NCI-H774 (cell line): ENCODE data around the gene FBXW10.
"Not testable (repeated sequence)": the region's sequence is repeated elsewhere in the genome, so short reads cannot be mapped to it uniquely, and the experiment has no call there.

Source experiments
- DNase-seq: peaks from one replicate; lab custom pipeline; 2025; lab: John Stamatoyannopoulos, UW

FBXW10 gene

GRCh38 chr17:18750242-18750641 is 6.4 kb downstream of the FBXW10 start:
- DNase-seq = not testable (repeated sequence)

DNA sequence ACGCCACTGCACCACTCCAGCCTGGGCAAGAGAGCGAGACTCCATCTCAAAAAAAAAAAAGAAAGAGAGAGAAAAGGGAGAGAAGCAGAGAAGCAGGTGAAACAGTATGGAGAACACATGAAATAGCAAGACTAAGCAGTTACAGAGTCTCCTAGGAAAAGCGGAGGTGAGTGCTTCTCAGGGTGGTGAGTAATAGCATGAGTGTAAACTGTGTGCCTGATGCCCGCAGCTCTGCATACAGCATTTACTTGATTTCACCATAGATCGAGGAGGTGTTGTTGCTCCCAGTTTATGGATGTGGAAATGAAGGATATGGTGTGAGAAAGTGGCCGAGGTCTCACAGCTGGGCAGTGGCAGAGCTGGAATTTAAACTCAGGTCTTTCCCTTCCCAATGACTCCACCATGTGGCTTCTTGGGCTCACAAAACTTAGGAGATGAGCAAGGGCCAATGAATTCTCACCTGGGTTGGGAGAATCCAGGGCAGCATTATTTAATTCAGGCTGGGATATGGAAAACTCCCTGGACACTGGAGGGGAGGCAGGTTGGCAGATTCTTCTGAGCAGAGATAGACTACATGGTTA is 10.1 kb downstream of the FBXW10 start:
- not testable (repeated sequence) for DNase-seq

- not testable (repeated sequence) for DNase-seq
Observed at GRCh38 chr17:18755969-18756368, 12.1 kb downstream of the FBXW10 start.

DNA sequence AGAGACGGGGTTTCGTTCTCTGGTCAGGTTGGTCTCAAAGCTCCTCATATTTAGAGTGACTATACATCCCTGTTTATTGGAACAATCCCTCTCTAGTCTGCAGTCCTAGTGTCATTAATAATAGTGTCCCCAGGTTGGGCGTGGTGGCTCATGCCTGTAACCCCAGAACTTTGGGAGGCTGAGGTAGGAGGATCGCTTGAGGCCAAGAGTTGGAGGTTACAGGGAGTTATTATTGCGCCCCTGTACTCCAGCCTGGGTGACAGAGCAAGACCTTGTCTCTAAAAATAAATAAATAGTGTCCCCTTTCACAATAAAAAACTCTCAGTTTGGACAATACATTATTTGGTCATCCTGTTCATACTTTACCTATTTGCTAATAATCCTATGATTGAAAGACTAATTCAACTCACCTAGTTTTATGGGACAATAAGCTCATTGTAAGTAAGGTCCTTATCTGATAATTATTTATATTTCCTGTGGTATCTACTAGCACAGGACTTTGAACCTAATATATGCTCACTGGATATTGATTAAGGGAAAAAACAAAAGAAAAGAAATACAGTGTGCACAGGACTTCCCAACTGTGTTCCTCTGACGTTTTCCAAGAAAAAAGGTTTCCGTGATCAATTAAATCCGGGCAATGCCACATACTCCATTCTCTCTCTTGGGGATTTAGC is 13.7 kb downstream of the FBXW10 start:
- not testable (repeated sequence) for DNase-seq

DNA sequence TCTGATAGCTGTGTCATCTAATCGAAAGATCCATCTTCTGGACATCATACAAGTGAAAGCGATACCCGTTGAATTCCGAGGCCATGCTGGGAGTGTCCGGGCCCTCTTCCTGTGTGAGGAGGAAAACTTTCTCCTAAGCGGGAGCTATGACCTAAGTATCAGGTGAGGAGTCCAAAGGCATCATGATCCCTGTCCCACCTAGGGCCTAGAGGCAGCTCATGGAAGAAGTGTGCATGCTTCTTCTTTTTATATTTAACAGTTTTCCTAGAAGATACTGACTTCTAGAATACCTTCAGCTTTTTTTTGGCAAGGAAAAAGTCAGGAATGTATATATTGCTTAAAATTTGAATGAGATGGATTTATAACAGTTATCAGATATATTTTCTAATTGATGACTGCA is 14.5 kb downstream of the FBXW10 start:
- DNase-seq = not testable (repeated sequence)

- not testable (repeated sequence) for DNase-seq
Observed at GRCh38 chr17:18760221-18760620, 16.4 kb downstream of the FBXW10 start.

DNA sequence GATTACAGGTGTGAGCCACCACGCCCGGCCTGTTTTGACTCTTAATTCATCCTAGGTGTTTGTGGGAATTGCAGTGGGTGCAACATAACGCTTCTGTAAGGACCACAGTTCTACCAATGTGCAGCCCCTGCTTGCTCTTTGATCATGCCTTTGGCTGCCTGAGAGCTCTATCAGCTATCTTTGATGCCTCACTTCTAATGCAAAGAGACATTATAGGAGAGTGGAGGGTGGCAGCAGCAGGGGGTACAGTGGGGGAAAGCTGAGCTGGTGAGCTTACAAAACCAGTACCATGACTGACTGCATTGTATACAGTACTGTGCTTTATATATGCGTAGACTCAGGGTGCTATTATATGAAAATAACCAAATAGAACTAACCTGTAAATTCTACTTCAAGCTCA is 26.7 kb downstream of the FBXW10 start:
- not testable (repeated sequence) for DNase-seq

- not testable (repeated sequence) for DNase-seq
Observed at GRCh38 chr17:18771066-18771465, 27.2 kb downstream of the FBXW10 start.

DNA sequence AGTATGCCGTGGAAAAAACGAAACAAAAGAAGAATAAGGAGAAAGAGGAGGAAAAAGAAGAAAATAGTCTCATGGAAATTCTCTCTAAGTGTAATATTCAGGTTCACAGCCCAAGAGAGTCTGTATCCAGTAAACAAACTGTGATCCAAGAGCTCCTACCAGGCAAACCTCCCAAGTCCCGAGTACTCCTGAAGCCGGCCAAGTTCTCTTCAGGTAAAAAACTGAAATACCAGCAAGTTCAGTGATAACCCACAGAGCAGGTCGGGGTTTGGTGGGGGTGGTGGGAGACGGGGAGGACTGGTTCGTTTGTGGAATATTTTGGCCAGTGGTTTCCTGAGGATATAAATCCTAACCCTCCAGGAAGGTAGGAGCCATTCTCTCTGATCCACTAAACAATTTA is 28.6 kb downstream of the FBXW10 start:
- DNase-seq = no peak

DNA sequence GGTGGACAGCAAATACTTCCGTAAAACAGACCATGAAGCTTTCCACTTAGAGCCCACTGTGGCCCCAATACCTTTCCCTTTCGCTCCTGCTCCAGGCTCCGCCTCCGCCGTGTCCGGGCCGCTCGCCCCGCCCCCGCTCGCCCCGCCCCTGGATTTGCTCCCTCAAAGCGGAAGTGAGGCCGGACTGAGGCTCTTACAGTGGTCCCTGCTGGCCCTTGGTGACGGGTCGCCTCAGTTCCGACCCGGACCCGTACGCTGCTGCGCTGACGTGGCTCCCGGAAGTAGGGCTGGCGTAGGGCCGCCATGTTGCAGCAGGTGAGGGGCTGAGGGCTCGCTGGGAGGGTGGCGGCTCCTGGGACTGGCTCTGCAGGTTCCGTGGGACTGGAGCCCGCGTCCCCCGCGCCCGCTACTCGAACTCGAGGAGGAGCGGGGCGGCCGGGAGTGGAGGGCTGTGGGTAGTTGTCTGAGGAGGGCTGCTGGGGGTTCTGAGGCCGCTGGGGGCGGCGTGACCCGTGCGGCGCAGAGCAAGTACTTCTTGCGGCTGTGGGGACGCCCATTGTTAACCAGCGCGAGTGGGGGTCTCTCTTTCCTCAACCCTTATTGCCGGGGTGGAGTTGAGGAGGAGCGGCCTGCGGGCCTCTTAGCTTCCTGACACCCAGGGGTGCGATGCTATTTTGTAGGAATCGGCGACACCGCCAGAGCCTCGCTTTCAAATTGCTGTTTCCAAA is 37.3 kb downstream of the FBXW10 start, which contains the start of gene TVP23B:
TVP23B (plus strand) TSS at position 193 of the 728 bp plus-strand sequence; CDS start at position 304, 111 bp downstream.
- peak; percentile 75 for DNase-seq

DNA sequence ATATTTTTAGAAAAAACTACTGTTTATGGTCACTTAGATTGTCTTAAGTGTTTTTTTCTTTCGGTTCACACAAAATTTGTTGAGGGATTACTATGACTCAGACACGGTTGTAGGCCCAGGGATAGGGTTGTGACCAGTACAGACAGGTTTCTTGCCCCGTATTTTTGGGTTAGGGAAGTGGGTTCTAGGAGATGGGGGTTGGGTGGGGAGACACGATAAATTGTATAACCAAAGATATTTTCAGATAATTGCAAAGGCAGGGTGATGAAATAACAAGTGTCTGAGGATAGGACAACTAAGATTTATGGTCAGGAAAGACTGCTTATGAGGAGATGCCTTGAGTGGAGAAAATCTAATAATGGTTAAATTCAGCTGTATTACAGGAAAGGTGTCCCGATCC is 38.0 kb downstream of the FBXW10 start:
- not testable (repeated sequence) for DNase-seq

GRCh38 chr17:18785933-18786332 is 42.1 kb downstream of the FBXW10 start:
- not testable (repeated sequence) for DNase-seq

GRCh38 chr17:18786890-18787289 is 43.0 kb downstream of the FBXW10 start:
- DNase-seq = not testable (repeated sequence)

- not testable (repeated sequence) for DNase-seq
Observed at GRCh38 chr17:18791402-18791801, 47.5 kb downstream of the FBXW10 start.

GRCh38 chr17:18794841-18795240 is 51.0 kb downstream of the FBXW10 start:
- DNase-seq = not testable (repeated sequence)

- DNase-seq = not testable (repeated sequence)
Observed at GRCh38 chr17:18796887-18797286, 53.0 kb downstream of the FBXW10 start.

GRCh38 chr17:18803458-18804245 is 59.8 kb downstream of the FBXW10 start:
- DNase-seq = not testable (repeated sequence)

DNA sequence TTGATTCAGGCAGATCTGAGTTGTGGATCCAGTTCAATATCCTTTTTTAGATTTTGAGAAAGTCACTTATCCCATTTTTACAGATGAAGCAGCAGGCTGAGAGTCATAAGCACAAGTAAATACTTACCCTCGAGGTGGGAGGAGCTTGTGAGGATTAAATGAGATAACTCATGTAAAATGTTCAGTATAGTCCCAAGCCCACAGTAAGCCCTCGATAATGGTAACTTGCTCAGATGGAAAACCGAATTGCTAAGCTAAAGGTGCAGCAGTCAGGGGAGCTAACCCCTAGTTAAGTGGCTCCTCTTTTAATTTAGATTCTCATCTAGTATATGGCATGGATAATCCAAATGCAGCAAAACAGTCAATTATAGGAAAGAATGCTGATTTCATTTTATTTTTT is 72.1 kb downstream of the FBXW10 start:
- not testable (repeated sequence) for DNase-seq

GRCh38 chr17:18816489-18817371 is 72.9 kb downstream of the FBXW10 start:
- DNase-seq = not testable (repeated sequence)

GRCh38 chr17:18821430-18821829 is 77.6 kb downstream of the FBXW10 start:
- not testable (repeated sequence) for DNase-seq

- not testable (repeated sequence) for DNase-seq
Observed at GRCh38 chr17:18827613-18828012, 83.8 kb downstream of the FBXW10 start.
